GM19395 (cell line): ENCODE data around the gene ABO.
"Not testable (repeated sequence)": the region's sequence is repeated elsewhere in the genome, so short reads cannot be mapped to it uniquely, and the experiment has no call there.

Experiments
- ATAC-seq: cut with Tn5 transposase; IDR thresholded peaks from one replicate; pipeline ENCODE4 v1.9.1; 2021; ENCODE audit warnings: mild to moderate bottlenecking, moderate library complexity; ENCODE audit not compliant: unreplicated experiment

ABO gene

DNA sequence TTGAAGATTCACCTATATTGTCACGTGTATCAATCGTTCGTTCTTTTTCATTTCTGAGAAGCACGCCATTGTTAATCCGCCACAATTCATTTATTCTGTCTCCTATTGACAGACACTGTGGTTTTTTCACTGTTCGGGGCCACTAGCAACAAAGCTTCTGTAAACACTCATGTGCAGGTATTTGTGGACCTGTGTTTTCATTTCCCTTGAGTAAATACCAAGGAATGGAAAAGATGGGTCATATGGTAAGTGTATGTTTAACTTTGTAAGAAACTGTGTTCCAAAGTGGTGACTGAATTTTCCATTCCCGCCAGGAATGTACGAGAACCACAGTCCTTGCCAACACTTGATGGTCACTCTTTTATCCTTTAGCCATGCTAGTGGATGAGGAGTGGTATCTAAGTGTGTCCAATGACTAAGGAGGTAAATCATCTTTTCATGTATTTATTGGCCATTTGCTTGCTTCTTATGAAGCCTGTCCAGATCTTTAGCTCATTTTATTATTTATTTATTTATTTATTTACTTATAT is 10.7 kb downstream of the ABO start:
- no peak for ATAC-seq

DNA sequence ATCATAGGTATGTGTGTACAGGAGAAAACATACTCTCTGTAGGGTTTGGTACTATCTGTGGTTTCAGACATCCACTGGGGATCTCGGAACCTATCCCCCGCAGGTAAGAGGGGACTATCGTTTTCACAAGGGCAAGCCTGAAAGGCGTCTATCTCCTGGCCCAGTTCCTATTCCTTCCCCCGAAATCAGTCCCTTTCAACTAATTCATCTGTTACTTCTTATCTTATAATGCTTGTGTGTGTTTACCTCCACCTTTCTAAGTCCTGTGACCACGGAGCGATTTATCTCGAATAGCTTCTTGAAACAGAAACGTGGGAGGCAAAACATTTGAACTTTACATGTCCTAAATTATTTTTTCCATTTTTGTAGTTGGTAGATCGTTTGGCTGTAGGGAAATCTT is 11.4 kb downstream of the ABO start:
- no peak for ATAC-seq

GRCh38 chr9:133262226-133262625 is 12.8 kb downstream of the ABO start:
- no peak for ATAC-seq

GRCh38 chr9:133261753-133262120 is 13.3 kb downstream of the ABO start:
- ATAC-seq, result no peak

DNA sequence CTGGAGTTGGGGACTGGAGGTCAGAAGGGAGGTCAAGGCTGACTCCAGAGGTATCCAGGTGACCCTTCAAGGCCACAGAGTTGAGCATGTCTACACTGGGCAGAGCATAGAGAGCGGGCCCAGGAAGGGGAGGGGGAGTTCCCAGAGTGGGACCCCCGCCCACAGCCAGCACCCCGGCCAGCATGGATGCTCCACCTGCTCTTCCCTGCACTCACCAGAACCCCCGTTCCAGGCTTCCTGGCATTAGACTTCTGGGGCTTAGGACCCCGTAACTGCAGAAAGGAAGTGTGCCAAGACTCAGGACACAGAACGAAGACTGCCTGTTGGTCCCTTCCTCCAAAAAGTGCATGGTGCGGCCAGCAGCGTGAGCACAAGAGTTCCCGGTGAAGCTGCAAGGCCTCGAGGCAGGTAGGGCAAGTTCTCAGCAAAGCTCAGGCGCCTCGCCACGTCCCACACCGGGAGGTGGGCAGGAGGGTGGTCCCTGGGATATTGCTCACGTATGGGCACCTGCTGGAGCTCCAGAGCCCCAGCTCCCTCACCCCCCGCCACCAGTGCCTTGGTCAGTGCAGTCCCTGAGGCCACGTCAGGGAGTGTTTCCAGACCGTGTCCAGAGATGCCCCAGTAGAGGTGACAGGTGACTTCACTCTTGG is 13.8 kb downstream of the ABO start:
- ATAC-seq, result no peak

- no peak for ATAC-seq
Measured at GRCh38 chr9:133260334-133261102, 14.5 kb downstream of the ABO start.

GRCh38 chr9:133258061-133259015 is 16.7 kb downstream of the ABO start:
- ATAC-seq, result no peak

- ATAC-seq, result no peak
Measured at GRCh38 chr9:133257465-133257956, 17.5 kb downstream of the ABO start.

- ATAC-seq, result no peak
Measured at GRCh38 chr9:133256686-133257091, 18.3 kb downstream of the ABO start.

GRCh38 chr9:133256136-133256461 is 18.9 kb downstream of the ABO start:
- no peak for ATAC-seq

DNA sequence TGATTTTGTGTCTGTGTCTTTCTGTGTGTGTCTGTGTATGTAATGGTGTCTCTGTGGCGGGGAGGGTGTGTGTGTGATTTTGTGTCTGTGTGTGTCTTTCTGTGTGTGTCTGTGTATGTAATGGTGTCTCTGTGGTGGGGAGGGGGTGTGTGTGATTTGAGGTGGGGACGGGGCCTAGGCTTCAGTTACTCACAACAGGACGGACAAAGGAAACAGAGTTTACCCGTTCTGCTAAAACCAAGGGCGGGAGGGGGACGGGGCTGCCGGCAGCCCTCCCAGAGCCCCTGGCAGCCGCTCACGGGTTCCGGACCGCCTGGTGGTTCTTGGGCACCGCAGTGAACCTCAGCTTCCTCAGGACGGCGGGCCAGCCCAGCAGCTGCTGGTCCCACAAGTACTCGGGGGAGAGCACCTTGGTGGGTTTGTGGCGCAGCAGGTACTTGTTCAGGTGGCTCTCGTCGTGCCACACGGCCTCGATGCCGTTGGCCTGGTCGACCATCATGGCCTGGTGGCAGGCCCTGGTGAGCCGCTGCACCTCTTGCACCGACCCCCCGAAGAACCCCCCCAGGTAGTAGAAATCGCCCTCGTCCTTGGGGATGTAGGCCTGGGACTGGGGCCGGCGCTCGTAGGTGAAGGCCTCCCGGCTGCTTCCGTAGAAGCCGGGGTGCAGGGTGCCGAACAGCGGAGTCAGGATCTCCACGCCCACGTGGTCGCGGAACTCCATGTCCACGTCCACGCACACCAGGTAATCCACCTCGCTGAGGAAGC is 19.4 kb downstream of the ABO start:
- ATAC-seq, result no peak

DNA sequence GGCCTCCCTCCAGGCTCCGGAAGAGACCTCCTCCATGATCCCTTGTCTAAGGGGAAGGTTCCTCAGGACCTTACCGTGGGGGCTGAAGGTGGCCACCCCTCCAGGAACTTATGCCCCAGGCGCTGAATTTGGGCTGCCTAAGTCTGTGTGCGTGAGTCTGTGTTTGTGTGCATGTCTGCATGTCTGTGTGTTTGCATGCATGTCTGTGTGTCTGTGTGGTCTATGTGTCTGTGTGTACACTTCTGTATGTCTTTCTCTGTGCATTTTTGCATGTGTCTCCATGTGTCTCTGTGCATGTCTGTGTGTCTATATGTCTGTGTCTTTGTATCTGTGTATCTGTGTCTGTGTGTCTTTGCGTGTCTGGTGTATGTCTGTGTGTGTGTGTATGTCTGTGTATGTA is 20.5 kb downstream of the ABO start:
- ATAC-seq, result no peak

DNA sequence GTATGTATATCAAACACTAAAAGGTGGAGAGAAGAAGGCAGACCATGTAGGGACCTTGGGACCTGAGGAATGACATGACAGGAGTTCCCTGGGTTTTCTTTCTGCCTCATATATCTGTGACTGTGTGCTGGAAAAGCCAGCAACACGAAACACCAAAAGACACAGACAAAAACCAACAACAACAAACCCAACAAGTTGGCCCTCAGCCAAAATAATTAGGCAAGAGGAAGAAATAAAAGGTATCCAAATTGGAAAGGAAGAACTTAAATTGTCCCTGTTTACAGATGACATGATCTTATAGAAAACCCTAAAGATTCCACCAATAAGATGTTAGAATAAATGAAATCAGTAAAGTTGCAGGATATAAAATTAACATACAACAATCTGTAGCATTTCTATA is 21.7 kb downstream of the ABO start:
- ATAC-seq, result no peak

- no peak for ATAC-seq
Measured at GRCh38 chr9:133252301-133253020, 22.5 kb downstream of the ABO start.

DNA sequence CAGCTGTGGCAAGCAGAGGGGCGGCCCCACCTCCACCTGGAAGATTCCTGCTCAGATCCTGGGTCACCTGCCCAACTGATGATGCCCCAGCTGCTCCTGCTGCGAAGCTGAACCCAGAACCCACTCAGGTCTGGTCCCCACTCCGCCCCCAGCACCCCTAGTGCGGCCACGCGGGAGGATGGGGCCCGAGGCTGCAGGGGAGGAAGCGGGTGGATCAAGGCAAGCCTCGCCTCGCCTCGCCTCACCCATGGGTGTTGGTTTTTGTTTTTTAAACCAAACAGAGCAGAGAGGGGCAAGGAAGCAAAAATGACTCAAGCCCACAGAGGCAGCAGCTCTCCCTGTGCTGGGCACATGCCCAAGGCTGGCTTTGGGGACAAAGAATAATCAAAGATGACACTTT is 23.2 kb downstream of the ABO start:
- no peak for ATAC-seq

DNA sequence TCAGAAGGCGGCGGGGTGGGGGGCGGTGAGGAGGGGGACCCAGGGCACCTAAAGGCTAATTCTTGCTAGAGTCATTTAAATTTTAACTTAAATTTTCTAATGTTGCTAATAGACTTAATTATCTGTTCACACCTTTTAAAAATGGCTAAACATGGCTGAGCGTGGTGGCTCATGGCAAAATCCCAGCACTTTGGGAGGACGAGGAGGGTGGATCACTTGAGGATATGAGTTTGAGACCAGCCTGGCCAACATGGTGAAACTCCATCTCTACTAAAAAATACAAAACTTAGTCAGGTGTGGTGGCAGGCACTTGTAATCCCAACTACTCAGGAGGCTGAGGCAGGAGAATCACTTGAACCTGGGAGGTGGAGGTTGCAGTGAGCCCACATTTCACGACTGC is 23.8 kb downstream of the ABO start:
- ATAC-seq, result not testable (repeated sequence)

DNA sequence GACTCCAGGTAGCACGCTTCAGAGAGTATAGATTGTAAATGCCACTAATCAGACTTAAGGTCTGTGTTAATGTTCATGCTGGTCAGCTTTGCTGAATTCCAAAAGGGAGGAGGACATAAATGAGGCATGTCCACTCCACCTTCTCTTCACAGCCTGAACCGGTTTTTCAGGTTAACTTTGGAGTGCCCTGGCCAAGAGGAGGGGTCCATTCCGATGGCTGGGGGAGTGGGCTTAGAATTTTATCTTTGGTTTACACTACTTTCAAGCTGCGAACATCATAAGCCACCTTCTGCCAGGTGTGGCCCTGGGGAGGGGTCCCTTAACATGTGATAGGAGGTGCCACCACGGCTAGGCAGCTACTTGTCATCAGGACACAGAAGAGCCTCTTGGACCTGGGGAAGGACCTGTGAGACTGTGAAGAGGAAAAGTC is 24.2 kb downstream of the ABO start:
- ATAC-seq, result no peak

DNA sequence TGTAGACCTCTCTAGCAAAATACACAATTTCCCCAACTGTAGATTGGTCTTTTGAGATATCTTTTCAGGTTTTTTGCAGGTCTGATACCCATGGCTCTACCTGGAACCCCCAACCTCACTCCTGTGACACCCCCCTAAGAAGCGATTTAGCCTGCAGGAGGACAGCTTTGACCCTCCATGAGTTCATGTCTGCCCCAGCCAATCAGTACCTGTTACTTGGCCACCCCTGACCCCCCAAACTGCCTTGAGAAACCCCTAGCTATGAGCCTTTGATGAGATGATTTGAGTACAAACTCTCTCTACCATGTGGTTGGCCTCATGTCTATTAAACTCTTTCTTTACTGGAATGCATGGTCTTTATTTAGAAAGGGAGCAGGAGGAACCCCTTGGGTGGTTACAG is 25.7 kb downstream of the ABO start:
- no peak for ATAC-seq

GRCh38 chr9:133248726-133249295 is 26.2 kb downstream of the ABO start:
- ATAC-seq, result no peak

DNA sequence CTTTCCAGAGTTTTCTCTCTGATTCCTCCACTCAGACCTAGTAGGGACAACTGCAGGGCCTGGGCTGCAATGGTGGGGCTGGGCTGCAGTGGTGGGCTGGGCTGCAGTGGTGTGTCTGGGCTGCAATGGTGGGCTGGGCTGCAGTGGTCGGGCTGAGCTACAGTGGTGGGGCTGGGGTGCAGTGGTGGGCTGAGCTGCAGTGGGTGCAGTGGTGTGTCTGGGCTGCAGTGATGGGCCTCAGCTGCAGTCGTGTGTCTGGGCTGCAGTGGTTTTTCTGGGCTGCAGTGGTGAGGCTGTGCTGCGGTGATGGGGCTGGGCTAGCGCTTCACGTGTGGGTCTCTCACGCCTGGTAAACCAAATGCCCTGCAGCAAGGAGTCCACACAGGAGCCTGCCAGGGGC is 27.4 kb downstream of the ABO start:
- ATAC-seq, result no peak
